GM18909 (cell line): ENCODE results near the gene HDC.
A peak's percentile ranks its signal among the peaks of the same experiment; 100 is the strongest.

Experiments used
- ATAC-seq: cut with Tn5 transposase; IDR thresholded peaks from one replicate; pipeline ENCODE4 v1.9.1; 2021; ENCODE audit warnings: mild to moderate bottlenecking; ENCODE audit not compliant: unreplicated experiment, poor library complexity

Gene HDC

DNA sequence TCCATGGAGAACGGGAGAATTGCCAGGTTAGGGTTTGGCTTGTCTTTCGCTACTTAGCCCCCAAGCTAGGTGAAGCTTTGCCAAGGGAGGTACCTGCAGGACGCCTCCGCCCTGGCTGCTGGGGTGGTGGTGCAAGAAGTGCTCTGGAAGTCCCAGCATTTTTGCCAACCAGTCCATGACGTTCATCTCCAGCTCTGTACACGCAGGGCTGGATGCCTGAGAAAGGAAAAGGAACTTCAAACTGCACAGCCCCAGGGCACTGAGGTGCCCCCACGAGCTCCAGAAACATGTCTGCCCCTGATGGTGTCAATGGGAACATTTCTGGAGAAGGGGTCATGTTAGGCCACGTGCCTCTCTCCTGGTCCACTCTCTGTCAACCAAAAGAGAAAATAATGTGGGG, 8.2 kb downstream of the HDC start:
- ATAC-seq, result no peak

DNA sequence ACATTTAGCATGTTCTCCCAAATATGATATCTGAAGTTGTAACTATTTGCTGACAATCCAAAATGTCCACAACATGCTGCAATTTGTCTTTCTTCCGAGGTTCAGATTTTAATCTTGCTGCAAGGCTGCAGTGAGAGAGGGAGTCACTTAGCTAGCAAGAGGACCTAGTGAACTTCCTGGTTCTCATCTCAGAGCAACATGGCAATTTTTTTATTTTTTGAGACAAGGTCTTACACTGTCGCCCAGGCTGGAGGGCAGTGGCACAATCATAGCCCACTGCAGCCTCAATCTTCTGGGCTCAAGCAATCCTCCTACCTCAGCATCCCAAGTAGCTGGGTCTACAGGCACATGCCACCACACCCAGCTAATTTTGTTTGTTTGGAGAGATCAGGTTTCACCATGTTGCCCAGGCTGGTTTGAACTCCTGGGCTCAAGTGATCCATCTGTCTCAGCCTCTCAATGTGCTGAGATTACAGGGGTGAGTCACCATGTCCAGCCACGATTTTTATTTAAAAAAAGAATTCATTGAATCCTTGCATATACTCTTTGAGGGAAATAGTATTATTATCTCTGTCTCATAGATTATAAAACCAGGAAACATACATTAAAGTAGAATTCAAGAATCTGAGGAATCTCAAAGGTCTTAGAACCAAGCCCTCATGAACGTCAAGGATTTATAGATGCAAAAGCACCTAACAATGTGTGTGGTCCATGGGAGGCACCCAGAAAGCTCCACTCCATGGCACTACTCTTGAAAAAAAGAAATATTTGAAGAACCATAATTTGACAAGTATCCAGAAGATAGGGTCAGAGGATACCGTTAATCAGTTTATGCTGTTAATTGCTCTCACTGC, 9.1 kb downstream of the HDC start:
- ATAC-seq, result no peak

DNA sequence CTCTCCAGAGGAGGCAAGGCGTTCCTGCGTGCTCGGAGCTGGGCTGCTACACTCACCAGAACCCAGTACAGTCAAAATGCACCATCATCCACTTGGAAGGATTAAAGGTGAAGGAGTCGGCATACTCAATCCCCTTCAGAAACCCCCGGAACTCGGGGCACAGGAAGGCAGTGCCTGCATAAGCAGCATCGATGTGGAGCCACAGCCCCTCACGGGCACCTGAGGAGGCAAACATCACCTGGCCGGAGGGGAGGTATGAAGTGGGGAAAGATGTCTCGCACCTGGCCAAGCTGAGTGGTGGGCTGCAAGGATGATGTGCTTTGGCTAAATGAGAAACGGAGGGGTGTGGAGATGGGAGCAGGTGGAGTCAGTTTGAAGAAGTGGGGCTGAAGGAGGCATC, 13.0 kb downstream of the HDC start:
- no peak for ATAC-seq

DNA sequence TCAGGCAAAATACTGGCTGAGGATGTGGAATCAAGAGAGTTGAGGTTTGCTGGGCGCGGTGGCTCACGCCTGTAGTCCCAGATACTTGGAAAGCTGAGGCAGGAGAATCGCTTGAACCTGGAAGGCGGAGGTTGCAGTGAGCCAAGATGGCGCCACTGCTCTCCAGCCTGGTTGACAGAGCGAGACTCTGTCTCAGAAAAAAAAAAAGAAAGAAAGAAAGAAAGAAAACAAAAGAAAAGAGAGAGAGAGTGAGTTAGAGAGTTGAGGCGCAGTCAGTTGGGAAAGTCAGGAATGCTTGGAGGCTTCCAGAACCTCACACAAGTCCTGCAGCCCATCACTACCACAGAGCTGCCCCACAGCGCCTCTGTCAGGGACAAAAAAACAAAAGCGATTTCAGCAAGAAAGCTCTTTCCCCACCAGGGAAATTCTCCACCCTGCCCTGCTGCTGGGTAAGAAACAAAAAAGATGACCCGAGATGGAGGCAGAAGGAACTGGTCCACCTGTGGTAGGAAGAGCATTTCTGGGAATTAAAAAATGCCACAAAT, 13.8 kb downstream of the HDC start:
- ATAC-seq, result no peak

DNA sequence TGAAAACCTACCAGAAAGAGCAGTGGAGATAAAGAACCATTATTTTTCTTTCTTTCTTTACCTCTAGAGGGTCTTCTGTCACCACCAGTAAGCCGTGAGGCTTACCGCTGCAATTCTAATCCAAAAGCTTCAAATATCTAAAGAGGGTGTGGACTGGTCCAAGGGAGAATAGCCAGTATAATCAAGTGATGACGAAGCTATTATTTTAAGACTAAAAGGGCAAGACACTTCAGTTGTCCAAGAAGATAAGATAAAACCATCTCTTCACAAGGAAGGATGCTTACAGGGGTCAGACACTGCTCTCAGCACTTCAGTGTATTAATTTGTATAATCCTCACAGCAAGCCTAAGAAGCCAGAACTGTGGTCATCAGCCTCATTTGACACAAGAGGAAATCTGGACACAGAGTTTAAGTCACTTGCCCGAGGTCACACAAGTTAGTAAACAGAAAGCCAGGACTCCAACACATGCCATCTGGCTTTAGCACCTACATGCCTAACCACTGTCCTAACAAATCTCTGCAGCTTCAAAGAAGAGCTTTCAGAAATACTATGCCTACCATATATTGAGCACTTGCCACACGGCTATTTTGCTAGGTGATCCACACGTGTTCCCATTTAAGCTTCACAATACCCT, 14.6 kb downstream of the HDC start:
- ATAC-seq, result no peak

DNA sequence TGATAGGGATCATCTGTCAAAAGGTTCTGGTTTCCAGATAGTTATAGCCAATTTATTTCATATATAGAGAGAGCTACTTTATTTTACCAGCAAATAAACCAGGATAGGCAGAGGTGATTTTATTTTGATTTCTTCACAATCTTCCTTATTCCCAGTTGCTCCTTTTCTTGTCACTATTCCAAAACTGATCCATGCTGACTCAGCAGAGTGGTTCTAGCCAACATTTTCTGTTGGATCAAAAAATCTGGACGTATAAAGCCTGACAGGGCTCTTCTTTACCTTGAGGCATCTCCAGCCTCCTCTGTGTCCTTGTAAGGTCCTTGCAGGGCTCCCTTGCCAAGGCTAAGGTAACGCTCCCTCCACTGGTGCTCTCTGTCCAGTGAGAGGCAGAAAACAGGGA, 15.8 kb downstream of the HDC start:
- ATAC-seq, result no peak

DNA sequence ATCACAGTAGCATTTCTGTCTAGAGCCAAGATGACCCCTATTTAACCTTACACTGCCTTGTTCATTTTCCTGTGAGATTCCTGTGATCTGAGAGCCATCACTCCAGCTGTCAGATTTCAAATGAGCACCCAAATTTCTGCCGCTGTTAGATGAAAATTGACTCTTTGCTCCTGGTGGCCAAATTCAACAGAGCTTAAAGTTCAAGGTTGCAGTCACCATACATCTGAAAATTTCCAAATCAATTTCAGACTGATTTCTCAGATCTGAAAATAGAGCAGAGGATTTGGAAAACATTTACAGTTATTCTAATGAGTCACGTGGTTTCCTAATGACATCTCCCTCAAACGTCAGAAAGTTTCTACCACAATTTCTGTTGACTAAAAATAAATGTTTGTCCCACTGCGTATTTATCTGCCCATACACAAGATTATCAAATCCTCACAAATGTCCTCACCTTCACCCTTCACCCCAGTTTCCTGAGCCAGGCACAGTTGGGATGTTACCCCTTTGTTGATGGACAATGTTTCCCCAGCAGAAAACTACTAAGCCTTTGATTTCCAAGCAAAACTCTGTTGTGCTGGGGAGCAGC, 16.4 kb downstream of the HDC start:
- ATAC-seq, result no peak

DNA sequence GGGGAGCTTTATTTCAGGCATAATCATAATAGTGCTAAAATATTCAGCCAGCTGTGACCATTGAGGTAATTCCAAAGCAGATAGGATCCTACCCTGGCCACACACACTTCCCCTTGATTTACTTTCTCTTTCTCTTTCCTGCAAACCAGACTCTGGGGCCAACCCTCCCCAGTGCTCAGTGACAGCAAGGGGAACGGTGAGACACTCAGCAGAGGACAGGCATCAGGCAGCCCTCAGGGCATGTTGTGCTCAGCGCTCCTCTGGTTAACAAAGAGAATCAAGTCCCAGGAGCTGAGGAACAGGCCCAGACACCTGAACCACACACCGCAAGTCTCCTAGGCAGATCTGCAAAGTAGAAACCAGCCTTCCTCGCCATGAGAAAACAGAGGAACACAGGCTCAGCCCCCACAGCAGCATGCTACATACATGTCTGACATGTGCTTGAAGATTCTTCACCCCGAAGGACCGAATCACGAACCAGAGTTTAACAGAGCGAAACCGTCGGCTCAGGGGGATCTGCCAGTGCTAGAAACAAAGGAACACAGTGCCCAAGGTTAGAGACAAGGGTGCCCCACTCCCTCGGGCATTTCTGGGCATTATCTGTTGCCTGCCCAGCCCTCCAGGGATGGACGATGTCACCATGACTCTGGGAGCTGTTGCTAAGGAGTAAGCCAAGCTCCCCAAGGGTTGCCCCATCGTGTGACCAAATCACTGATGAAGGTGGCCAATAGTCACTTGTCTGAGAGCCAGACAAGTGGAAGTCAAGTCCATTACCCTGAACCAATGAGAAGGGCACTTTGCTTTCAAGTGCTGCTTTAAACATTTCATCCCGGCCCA, 17.5 kb downstream of the HDC start:
- peak; percentile 97 for ATAC-seq

DNA sequence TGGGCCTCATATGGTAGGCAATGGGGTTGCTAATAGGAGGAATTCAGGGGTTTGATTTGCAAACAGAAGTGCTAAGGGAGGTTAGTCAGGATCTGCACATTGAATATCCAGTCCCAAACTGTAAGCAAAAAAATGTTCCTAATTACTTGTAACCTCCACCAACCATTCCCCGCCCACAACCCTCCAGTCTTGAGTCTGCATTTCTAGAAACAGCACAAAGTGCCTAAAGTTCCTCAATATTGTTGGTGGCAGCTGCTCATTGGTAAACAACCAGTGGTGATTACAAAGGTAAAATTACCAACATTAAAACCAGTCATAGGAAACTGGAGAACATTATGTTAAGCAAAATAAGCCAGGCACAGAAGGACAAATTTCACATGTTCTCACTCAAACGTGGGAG, 18.9 kb downstream of the HDC start:
- no peak for ATAC-seq

DNA sequence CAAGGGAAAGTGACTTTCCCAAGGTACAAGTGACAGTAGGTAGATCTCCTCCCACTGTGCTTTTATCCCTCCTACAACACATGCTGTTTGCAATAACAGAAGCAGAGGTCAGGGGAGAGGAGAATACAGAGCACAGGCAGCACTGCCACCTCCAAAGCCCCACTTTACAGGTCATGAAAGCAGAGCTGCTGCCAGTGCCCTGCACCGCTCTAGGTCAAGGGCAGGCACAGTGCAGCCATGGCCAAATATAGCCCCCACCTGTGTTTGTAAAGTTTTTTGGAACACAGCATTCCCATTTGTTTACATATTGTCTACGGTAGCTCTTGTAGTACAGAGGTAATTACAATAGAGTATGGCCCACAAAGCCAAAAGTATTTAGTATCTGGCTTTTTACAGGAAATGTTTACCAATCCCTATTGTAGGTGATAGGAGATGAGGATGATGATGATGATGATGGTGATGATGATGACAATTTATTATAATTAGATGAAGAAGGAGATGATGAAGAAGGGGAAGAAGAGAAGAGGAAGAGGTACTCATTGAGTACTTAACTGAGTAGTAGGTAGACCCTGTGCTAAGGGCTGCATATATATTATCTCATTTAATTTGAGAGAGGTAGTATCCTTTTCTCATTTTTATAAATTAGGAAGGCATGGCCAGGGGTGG, 20.4 kb downstream of the HDC start:
- no peak for ATAC-seq

DNA sequence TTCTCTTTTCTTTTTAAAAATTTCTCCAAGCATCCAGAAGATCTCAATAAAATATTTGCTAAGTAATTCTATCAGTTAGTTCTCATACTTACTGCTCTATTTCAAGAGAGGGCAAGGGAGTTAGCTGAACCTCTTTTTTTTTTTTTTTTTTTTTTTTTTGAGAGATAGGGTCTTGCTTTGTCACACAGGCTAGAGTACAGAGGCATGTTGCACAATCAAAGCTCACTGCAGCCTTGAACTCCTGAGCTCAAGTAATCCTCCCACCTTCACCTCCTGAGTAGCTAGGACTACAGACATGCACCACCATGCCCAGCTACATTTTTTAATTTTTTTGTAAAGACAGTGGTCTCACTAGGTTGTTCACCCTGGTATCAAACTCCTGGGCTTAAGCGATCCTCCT, 21.4 kb downstream of the HDC start:
- no peak for ATAC-seq

DNA sequence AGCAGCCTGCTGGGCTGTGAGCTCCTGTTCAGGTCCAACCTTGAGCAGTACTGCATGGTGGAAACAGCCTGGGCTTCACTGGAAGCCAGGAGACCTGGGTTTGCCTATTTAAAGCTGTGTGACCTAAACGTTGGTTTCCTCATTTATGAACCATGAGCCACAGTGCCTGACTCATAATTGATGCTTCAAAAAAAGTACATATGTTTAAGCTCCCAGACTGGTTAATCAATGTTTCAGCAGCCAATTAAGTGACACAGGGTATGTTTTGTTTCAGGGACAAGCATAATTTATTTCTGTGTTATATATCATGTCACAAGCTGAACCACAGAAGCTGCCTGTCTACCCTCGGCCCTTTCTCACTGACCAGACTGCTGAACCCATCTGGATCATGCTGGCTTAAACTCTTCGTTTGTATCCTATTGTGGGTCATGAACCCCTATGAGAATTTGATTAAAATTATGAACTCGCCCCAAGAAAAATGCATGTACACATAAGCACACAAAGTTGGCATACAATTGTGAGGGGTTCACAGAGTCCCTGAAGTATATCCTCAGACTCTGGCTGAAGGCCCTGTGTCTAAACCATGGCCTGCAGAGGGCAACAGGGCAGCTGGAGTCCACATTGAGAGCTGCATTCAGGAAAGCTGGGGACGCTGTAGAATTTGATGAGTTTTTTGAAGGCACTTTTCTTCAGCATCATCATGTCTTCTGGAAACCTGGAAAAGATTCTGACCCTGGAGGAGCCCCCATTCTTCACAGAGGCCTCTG, 23.7 kb downstream of the HDC start:
- no peak for ATAC-seq

DNA sequence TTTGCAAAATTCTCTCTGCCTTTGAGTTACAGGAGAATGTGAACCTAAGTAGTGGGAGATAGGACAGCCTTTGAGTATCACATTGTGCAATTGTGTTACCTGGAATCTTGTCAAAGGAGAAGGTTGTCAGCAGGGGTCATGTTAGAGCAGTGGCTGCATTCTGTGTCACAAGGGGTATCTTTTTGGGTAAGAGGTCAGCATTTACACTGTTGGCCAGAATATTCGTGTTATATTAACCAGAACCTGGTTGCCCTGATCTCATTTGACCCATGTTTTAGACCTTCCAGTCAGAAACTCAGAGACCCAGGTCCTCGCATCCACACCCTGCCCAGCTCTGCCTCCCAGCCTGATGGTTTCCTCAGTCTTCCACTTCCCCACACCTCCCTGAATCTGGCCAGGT, 27.3 kb downstream of the HDC start:
- no peak for ATAC-seq

DNA sequence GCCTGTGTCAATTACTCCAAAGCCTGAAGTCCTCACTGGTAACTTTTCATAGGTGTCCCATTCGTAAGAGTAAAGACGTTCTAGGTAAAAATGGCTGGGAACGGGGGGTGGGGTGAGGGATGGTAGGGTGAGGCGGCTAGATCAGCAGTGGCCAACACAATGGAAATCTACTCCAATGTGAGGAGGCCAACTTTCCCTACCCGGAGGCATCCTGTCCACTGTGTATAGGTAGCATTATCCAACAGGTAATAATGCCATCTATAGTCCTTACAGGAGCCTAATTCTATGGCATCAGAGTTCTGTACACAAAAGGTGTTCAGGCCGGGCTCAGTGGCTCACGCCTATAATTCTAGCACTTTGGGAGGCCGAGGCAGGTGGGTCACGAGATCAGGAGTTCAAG, 29.1 kb downstream of the HDC start:
- ATAC-seq, result no peak

DNA sequence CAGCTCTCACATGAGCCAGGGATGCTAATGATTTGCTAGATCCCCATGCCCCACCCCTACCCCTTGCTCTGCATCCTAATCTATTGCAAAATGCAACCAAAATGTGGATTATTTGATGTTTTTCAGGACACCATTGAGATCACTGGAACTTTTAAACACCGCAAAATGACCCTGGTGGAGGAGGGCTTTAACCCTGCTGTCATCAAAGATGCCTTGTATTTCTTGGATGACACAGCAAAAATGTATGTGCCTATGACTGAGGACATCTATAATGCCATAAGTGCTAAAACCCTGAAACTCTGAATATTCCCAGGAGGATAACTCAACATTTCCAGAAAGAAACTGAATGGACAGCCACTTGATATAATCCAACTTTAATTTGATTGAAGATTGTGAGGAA, 29.7 kb downstream of the HDC start:
- ATAC-seq, result no peak

DNA sequence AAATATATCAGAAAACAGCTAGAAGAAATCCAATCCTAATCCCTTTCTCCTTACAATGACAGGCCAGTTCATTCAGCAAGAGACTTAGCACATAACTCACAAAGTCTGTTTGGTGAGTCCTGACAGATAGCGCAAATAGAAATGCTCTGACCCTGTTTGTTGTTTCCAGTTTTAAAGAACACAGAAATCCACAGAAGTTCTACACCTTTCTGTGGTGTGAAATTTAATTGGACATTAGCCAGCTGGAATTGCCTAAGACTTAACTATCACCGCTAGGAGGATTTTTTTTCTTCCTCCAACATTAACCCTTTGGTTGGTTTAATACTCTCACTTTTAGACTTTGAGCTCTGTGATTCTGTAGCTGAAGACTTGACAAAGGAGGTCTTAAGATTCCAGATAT, 30.8 kb downstream of the HDC start:
- ATAC-seq, result no peak

DNA sequence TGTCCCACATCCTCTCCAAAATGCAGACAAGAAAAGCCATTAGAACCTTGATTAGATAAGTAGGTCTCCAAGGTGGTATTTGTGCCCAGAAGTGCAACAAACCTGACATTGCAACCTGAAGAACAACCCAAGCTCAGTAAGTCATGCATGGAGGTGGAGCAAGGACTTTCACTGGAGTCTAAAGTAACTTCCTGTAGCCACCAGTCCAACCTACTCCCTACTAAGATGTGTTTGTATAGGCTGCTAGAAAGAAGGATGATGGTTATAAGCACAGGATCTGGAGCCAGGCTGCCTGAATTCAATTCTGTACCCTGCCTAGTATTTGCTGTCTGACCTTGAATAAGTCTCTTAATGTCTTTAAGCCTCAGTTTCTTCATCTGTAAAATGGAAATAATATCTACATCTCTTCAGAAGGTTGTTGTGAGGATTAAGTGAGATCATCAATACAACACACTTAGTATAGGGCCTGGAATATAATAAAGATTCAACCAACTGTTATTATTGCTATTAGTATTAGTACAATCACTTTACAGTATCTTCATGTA, 32.3 kb downstream of the HDC start:
- no peak for ATAC-seq

DNA sequence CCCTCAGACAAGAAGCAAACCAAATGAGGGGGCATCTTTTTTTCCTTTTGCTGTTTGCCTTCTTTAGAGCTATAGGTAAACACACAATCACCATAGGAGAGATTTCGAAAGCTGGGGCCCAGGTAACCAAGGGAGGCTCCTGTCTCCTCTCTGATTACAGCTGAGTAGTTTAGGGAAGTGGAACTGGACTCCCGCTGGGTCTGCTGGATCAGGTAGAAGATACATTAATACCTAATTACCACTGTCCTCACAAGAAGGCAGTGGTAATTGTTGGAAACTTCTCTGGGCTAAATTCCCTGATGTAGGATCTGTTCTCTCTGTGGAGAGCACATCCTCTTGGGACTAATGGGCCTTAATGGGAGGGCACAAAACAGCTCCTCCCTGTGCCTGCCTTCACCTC, 32.7 kb downstream of the HDC start:
- ATAC-seq, result no peak

DNA sequence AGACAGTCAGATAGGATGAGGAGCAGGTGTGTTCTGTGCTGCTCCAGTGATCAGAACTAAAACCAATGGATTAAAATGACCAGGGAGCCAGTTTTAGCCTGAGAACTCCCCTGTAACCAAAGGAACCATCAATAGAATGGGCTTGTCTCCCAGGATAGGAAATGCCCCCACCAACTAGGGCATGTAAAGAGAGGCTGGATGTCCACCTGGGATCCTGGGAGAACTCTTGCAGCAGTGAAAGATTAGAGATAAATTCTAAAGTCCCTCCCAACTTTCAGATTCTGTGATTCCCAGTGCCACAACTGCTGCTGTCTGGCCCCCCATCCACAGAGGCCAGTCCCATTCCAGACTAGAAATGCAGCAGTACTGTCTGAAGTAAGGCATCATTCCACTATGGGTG, 33.8 kb downstream of the HDC start:
- ATAC-seq, result no peak
